Activated CD4-positive, alpha-beta T cell treated with anti-CD3 and anti-CD28 coated beads for 48 hours (primary cell): ENCODE data around the gene KRT35.
"Not testable (repeated sequence)": the region's sequence is repeated elsewhere in the genome, so short reads cannot be mapped to it uniquely, and the experiment has no call there.

Experiments used
- DNase-seq: peaks from one replicate; pipeline ENCODE4 v3.0.0-alpha.2; 2020

KRT35 gene

GRCh38 chr17:41452281-41452680 is 28.7 kb downstream of the KRT35 start:
- no peak for DNase-seq

DNA sequence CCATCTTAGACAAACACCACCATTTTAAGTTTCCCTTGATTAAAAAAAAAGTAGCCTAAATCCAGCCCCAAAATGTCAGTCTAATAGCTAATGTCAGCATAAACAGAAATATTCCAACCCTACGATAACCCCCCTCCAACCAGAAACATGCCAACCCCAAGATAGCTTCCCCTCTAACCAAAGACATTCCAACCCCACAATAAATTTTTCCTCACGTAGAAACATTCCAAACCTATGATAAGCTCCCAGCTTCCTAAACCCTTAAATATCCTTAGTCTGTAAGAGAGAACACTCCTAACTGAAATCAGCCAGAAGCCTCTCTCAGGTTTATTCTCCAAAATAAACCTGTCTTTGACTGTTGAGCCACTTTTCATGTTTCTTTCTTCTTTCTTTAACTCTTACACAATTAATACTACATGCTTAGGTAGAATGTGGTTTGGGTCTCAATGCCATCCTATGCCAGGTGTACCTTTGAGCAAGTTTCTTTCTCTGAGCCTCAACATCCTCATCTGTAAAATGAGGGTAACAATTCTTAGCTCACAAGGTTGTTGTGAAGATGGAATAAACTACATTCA is 29.7 kb downstream of the KRT35 start:
- DNase-seq: no peak

GRCh38 chr17:41449008-41449407 is 31.9 kb downstream of the KRT35 start:
- DNase-seq: no peak

DNA sequence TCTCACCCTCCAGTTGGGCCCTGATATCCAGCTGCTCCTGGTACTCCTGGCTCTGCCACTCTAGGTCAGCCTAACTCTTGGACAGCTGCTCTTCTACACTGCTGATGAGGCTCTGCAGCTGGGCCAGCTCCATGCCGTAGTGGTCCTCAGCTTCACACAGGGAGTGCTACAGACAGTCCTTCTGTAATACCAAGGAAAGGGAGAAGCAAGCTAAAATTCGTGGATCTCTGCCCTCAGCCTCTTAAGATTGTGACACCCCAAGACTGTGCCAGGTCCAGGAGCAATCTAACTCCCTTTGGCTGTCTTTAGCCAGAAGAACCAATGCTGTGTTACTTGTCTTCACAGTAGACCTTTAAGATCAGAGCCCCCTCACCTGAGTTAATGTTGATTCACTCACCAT is 32.4 kb downstream of the KRT35 start:
- DNase-seq: no peak

GRCh38 chr17:41446806-41447205 is 34.1 kb downstream of the KRT35 start:
- no peak for DNase-seq

DNA sequence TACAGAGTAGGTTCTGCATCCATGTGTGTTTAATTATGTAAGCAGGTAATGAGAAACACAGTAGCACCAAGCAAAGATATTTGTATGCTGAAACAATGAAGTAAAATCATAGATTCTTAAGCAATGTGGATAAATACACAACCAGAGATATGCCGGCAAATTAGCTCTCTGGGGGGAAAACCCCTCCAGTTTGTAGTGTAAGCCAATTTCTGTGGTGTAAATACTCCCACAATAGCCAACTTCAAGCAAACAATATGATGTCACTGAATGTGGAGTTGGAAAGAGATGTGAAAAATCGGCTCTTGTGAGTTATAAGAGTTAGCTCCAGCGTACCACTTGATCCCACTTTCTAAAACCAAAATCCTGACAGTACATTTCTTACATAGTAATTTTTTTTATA is 36.3 kb downstream of the KRT35 start:
- no peak for DNase-seq

GRCh38 chr17:41444186-41444585 is 36.8 kb downstream of the KRT35 start:
- no peak for DNase-seq

GRCh38 chr17:41442739-41443138 is 38.2 kb downstream of the KRT35 start:
- DNase-seq: no peak

DNA sequence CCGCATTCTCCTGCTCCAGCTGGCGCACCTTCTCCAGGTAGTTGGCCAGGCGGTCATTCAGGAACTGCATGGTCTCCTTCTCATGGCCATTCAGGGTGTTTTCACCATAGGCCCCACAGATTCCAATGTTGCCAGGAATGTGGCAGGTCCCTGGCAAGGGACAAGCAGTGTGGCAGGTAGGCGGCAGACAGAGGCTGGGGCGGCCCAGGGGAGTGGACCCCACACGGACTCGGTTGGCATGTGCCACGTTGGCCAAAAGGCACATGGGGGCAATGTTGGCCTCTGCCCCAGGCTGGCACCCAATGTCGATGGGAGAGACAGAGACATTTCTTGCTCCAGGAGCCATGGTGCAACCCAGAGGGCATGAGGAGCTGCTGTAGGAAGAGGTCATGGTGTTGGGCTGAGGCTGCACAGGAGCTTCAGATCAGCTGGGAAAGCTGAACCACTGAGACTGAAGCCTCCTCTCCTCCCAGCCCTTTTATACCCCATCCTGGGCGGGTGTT is 40.4 kb downstream of the KRT35 start, which contains the start of gene KRT38:
TSS of gene KRT38 (minus strand) at position 453 of the 503 bp plus-strand sequence. CDS start at position 391, 62 bp downstream.
- no peak for DNase-seq

- no peak for DNase-seq
Observed at GRCh38 chr17:41439375-41439774, 41.6 kb downstream of the KRT35 start.

- DNase-seq: no peak
Observed at GRCh38 chr17:41437769-41438168, 43.2 kb downstream of the KRT35 start.

- DNase-seq: no peak
Observed at GRCh38 chr17:41437254-41437653, 43.7 kb downstream of the KRT35 start.

DNA sequence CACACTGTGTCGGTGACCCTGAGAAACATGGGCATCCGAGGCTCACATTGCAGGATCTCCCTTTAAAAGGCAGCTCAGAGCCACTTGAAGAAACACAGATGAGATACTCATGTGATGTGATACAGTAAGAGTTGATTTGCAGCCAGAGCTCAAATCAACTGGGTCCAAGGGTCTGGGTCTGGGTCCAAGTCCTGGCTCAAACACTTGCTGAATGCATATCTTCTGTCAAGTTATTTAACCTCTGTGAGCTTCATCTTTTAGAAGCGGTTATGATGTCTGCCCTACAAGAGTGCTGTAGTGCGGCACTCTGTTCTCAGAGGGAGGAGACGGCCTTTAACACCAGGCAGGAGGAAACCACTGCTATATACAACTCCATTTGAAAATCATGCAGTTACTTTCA is 46.5 kb downstream of the KRT35 start:
- DNase-seq: no peak

- DNase-seq: no peak
Observed at GRCh38 chr17:41434005-41434404, 46.9 kb downstream of the KRT35 start.

DNA sequence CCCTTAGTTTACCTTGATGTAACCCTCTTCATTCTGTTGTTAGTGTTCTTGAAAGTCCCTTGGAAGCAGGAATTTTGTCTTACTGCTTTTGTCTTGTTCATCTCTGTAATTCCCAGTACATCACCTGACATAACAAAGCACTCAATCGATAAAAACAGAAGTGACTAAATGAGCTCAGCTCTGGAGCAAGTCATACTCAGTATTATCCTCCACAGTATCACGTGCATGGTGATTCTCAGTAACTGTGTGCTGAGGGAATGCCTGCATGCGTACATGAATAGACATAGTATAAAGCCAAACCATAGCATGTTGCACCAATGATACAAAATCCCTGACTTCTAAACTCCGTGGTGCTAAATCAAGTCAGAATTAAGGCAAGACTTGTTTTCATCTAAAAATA is 47.4 kb downstream of the KRT35 start:
- DNase-seq: no peak

GRCh38 chr17:41430376-41430775 is 50.6 kb downstream of the KRT35 start:
- DNase-seq: not testable (repeated sequence)

DNA sequence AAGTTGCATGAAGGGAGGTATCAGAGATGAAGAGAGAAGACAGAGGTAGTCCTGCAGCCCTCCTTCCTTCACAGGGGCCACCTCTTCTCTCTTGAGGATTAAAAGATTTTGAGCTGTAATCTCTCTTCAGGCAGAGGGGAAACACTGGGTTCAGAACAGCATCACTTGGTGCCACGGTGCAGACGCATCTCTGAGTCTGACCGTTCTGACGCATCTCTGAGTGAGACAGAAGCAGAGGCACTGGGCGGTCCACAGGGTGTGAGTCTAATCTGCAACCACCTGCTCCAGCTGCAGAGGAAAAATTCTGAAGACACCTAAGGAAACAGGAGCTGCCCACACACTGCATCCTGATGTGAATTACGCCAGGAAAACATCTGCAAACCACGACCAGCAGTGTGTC is 51.3 kb downstream of the KRT35 start:
- no peak for DNase-seq

- no peak for DNase-seq
Observed at GRCh38 chr17:41428591-41429291, 52.2 kb downstream of the KRT35 start.
